Measurements from ENCODE around the gene HES4. TPM values are rescaled to one million over a fixed set of nuclear protein-coding genes. Genes with fewer than 3 reads are reported as not detected.

HES4 gene
- total RNA-seq, 4 donors from 2014 or later: 30.4 to 70.4 (median 40.9) TPM

- intact Hi-C loops (cut with DNase I; ENCODE audit: low total_unique reads): no loop called here
- DNase-seq (ENCODE audit: low spot score in 2 of 2): no peak
- WGBS, 2 donors: 59 to 68% methylated on average over 4 to 17 of the region's 17 CpGs
- no peak for TF ChIP-seq POLR2A (IDR thresholded peaks at IDR 0.05)
- TF ChIP-seq CTCF (IDR thresholded peaks at IDR 0.05): no peak
- H3K4me3 ChIP-seq (ENCODE audit: low read depth, poor library complexity, severe bottlenecking): no peak overlapping the region
Observed at GRCh38 chr1:1027791-1028190, 27.9 kb upstream of the HES4 start.

- no peak for DNase-seq (ENCODE audit: low spot score in 2 of 2)
- H3K4me3 ChIP-seq (ENCODE audit: low read depth, poor library complexity, severe bottlenecking): no peak overlapping the region
- intact Hi-C loops (cut with DNase I; ENCODE audit: low total_unique reads): no loop called here
- WGBS, 2 donors: 61 to 63% methylated on average over 14 to 16 of the region's 21 CpGs
- no peak for TF ChIP-seq POLR2A (IDR thresholded peaks at IDR 0.05)
- TF ChIP-seq CTCF (IDR thresholded peaks at IDR 0.05): no peak
Observed at GRCh38 chr1:1026599-1027413, 26.9 kb upstream of the HES4 start.

GRCh38 chr1:1025730-1026129, 25.8 kb upstream of the HES4 start:
- no peak overlapping the region for H3K4me3 ChIP-seq (ENCODE audit: low read depth, poor library complexity, severe bottlenecking)
- DNase-seq (ENCODE audit: low spot score in 2 of 2): no peak
- TF ChIP-seq POLR2A (IDR thresholded peaks at IDR 0.05): no peak
- no peak for TF ChIP-seq CTCF (IDR thresholded peaks at IDR 0.05)
- WGBS, 2 donors: 38 to 44% methylated on average over 9 to 10 of the region's 10 CpGs
- intact Hi-C loops (cut with DNase I; ENCODE audit: low total_unique reads): no loop called here

- intact Hi-C loops (cut with DNase I; ENCODE audit: low total_unique reads): no loop called here
- WGBS, 2 donors: 39 to 53% methylated on average over 3 to 14 of the region's 31 CpGs
- TF ChIP-seq POLR2A (IDR thresholded peaks at IDR 0.05): no peak
- no peak for TF ChIP-seq CTCF (IDR thresholded peaks at IDR 0.05)
- H3K4me3 ChIP-seq (ENCODE audit: low read depth, poor library complexity, severe bottlenecking): no peak overlapping the region
- DNase-seq (ENCODE audit: low spot score in 2 of 2): no peak
Observed at GRCh38 chr1:1024771-1025699, 25.1 kb upstream of the HES4 start.

GRCh38 chr1:1024149-1024770, 24.4 kb upstream of the HES4 start:
- DNase-seq (ENCODE audit: low spot score in 2 of 2): no peak
- no peak overlapping the region for H3K4me3 ChIP-seq (ENCODE audit: low read depth, poor library complexity, severe bottlenecking)
- TF ChIP-seq CTCF (IDR thresholded peaks at IDR 0.05) (no peak), POLR2A (IDR thresholded peaks at IDR 0.05) (no peak)
- WGBS, 2 donors: 66 to 70% methylated on average over 9 of the region's 9 CpGs
- intact Hi-C loops (cut with DNase I; ENCODE audit: low total_unique reads): no loop called here

Measured in lower leg skin (tissue), 4 donors.